Adrenal gland (tissue), 5 donors: ENCODE measurements around the gene NCK2.

Experiments used
- POLR2A ChIP-seq, 2 donors: fragments of 450-650 bp; IDR thresholded peaks; one replicate each; pipeline ENCODE4 v1.6.1; 2017; ENCODE audit warnings: antibody characterized with exemption in 2 of 2, mild to moderate bottlenecking in 2 of 2, moderate library complexity in 1 of 2
- TF ChIP-seq, protein P1 (sequence below), 6 experiments: fragments of 450-650 bp in 4 of 6; fragments of 200-600 bp in 2 of 6; sonication (generic) in 1 of 6; IDR thresholded peaks; 1 replicate in 5 of 6; 2 replicates in 1 of 6; pipeline versions ENCODE4 v1.5.1 to v1.8.0; 2016 to 2021; ENCODE audit warnings: antibody characterized with exemption in 6 of 6, mild to moderate bottlenecking in 2 of 6, moderate library complexity in 1 of 6
- donor health status: DM: no; HTN: no; CAD: no.

- TF ChIP-seq, protein P1, sequence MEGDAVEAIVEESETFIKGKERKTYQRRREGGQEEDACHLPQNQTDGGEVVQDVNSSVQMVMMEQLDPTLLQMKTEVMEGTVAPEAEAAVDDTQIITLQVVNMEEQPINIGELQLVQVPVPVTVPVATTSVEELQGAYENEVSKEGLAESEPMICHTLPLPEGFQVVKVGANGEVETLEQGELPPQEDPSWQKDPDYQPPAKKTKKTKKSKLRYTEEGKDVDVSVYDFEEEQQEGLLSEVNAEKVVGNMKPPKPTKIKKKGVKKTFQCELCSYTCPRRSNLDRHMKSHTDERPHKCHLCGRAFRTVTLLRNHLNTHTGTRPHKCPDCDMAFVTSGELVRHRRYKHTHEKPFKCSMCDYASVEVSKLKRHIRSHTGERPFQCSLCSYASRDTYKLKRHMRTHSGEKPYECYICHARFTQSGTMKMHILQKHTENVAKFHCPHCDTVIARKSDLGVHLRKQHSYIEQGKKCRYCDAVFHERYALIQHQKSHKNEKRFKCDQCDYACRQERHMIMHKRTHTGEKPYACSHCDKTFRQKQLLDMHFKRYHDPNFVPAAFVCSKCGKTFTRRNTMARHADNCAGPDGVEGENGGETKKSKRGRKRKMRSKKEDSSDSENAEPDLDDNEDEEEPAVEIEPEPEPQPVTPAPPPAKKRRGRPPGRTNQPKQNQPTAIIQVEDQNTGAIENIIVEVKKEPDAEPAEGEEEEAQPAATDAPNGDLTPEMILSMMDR (IDR thresholded peaks at IDR 0.05), result no peak
- no peak for TF ChIP-seq POLR2A (IDR thresholded peaks at IDR 0.05)
Measured at GRCh38 chr2:105760639-105761337, 16.1 kb downstream of the NCK2 start.
